HPDE6-E6E7 (cell line): ENCODE data around the gene CUBN.

Experiments
- DNase-seq: peaks from one replicate; pipeline ENCODE4 v3.0.0; 2011; ENCODE audit warnings: missing footprints; ENCODE audit errors: extremely low spot score

Gene CUBN

GRCh38 chr10:17073725-17074540 lies 55.7 kb downstream of the CUBN start:
- DNase-seq, result no peak

- DNase-seq, result no peak
Observed at GRCh38 chr10:17068953-17069352, 60.7 kb downstream of the CUBN start.

- no peak for DNase-seq
Observed at GRCh38 chr10:17067376-17068264, 62.0 kb downstream of the CUBN start.

GRCh38 chr10:17066807-17067206 lies 62.8 kb downstream of the CUBN start:
- no peak for DNase-seq

GRCh38 chr10:17066000-17066399 lies 63.6 kb downstream of the CUBN start:
- DNase-seq, result no peak

- no peak for DNase-seq
Observed at GRCh38 chr10:17065273-17065672, 64.3 kb downstream of the CUBN start.

- DNase-seq, result no peak
Observed at GRCh38 chr10:17064435-17064834, 65.2 kb downstream of the CUBN start.

GRCh38 chr10:17062955-17063484 lies 66.6 kb downstream of the CUBN start:
- peak; percentile 45 for DNase-seq

- no peak for DNase-seq
Observed at GRCh38 chr10:17062493-17062892, 67.1 kb downstream of the CUBN start.

GRCh38 chr10:17062009-17062408 lies 67.6 kb downstream of the CUBN start:
- DNase-seq, result no peak

GRCh38 chr10:17061418-17061817 lies 68.2 kb downstream of the CUBN start:
- no peak for DNase-seq

- no peak for DNase-seq
Observed at GRCh38 chr10:17060289-17060688, 69.3 kb downstream of the CUBN start.

- no peak for DNase-seq
Observed at GRCh38 chr10:17059197-17059688, 70.4 kb downstream of the CUBN start.

- DNase-seq, result no peak
Observed at GRCh38 chr10:17058093-17058492, 71.5 kb downstream of the CUBN start.

GRCh38 chr10:17056781-17057428 lies 72.7 kb downstream of the CUBN start:
- DNase-seq, result no peak

- no peak for DNase-seq
Observed at GRCh38 chr10:17053513-17053912, 76.1 kb downstream of the CUBN start.

GRCh38 chr10:17053061-17053460 lies 76.5 kb downstream of the CUBN start:
- no peak for DNase-seq

- DNase-seq, result no peak
Observed at GRCh38 chr10:17051851-17052250, 77.8 kb downstream of the CUBN start.

- no peak for DNase-seq
Observed at GRCh38 chr10:17049195-17049594, 80.4 kb downstream of the CUBN start.

GRCh38 chr10:17047908-17048307 lies 81.7 kb downstream of the CUBN start:
- no peak for DNase-seq

GRCh38 chr10:17046989-17047388 lies 82.6 kb downstream of the CUBN start:
- no peak for DNase-seq

GRCh38 chr10:17043586-17043985 lies 86.0 kb downstream of the CUBN start:
- no peak for DNase-seq
